Fibroblast of peridontal ligament (primary cell): ENCODE data around the gene TENM3.

ENCODE experiments used
- DNase-seq: peaks from one replicate; pipeline ENCODE4 v3.0.0-alpha.2; 2010; ENCODE audit errors: extremely low read depth

The TENM3 gene

GRCh38 chr4:182400790-182401189, 157.6 kb downstream of the TENM3 start:
- DNase-seq = no peak

- DNase-seq = no peak
These were observed 161.2 kb downstream of the TENM3 start for GRCh38 chr4:182404376-182404775.

GRCh38 chr4:182405087-182405486, 161.9 kb downstream of the TENM3 start:
- DNase-seq = no peak

- DNase-seq = no peak
These were observed 166.1 kb downstream of the TENM3 start for GRCh38 chr4:182409271-182409670.

GRCh38 chr4:182411391-182411790, 168.2 kb downstream of the TENM3 start:
- DNase-seq = no peak

GRCh38 chr4:182413550-182413949, 170.3 kb downstream of the TENM3 start:
- no peak for DNase-seq

GRCh38 chr4:182415116-182415515, 171.9 kb downstream of the TENM3 start:
- no peak for DNase-seq

- DNase-seq = no peak
These were observed 172.9 kb downstream of the TENM3 start for GRCh38 chr4:182416067-182416466.

- peak; percentile 41 for DNase-seq
These were observed 175.0 kb downstream of the TENM3 start for GRCh38 chr4:182418054-182418734.

GRCh38 chr4:182420189-182420588, 177.0 kb downstream of the TENM3 start:
- no peak for DNase-seq

GRCh38 chr4:182421753-182422152, 178.6 kb downstream of the TENM3 start:
- no peak for DNase-seq

- DNase-seq = no peak
These were observed 182.1 kb downstream of the TENM3 start for GRCh38 chr4:182425302-182425701.

GRCh38 chr4:182426901-182427300, 183.7 kb downstream of the TENM3 start:
- no peak for DNase-seq

GRCh38 chr4:182427554-182427953, 184.4 kb downstream of the TENM3 start:
- peak; percentile 54 for DNase-seq

- DNase-seq = no peak
These were observed 186.7 kb downstream of the TENM3 start for GRCh38 chr4:182429896-182430295.

GRCh38 chr4:182432819-182433218, 189.6 kb downstream of the TENM3 start:
- DNase-seq = no peak

- DNase-seq = no peak
These were observed 191.5 kb downstream of the TENM3 start for GRCh38 chr4:182434720-182435119.

- no peak for DNase-seq
These were observed 192.2 kb downstream of the TENM3 start for GRCh38 chr4:182435401-182435800.

GRCh38 chr4:182443070-182443469, 199.9 kb downstream of the TENM3 start:
- no peak for DNase-seq

GRCh38 chr4:182447767-182448280, 204.6 kb downstream of the TENM3 start:
- peak; percentile 19 for DNase-seq

GRCh38 chr4:182448281-182449151, 205.3 kb downstream of the TENM3 start:
- peak; percentile 85 for DNase-seq

GRCh38 chr4:182449186-182449929, 206.2 kb downstream of the TENM3 start:
- DNase-seq = peak; percentile 31
